ENCODE data around the gene PRDM11.

DNA sequence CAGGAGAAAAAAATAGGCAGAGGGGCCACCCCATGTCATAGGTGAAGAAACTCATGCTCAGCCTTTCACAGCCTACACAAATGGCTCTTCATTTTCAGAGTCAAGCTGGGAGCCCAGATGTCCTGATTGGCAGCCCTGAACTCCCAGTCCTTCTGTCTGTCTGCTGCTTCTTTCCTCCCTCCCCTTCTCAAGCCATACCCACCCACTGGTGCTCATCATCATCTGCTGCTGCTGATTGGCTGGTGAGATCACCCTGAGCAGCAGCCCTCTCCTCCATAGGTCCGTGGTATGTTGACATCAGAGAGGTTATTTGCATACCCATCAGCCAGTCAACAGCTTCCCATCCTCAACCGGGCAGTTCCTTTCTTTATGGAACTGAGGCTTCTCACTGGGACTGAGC, 46.1 kb upstream of the PRDM11 start:
- TF ChIP-seq RELA (CRISPR knock-in tag; IDR thresholded peaks at IDR 0.05; ENCODE audit: borderline replicate concordance) (no peak), ATF1 (CRISPR knock-in tag; IDR thresholded peaks at IDR 0.05) (no peak)
- TF ChIP-seq, protein P1, sequence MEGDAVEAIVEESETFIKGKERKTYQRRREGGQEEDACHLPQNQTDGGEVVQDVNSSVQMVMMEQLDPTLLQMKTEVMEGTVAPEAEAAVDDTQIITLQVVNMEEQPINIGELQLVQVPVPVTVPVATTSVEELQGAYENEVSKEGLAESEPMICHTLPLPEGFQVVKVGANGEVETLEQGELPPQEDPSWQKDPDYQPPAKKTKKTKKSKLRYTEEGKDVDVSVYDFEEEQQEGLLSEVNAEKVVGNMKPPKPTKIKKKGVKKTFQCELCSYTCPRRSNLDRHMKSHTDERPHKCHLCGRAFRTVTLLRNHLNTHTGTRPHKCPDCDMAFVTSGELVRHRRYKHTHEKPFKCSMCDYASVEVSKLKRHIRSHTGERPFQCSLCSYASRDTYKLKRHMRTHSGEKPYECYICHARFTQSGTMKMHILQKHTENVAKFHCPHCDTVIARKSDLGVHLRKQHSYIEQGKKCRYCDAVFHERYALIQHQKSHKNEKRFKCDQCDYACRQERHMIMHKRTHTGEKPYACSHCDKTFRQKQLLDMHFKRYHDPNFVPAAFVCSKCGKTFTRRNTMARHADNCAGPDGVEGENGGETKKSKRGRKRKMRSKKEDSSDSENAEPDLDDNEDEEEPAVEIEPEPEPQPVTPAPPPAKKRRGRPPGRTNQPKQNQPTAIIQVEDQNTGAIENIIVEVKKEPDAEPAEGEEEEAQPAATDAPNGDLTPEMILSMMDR (IDR thresholded peaks at IDR 0.05) = no peak
